ENCODE data around the gene RSPRY1. TPM values are rescaled to one million over a fixed set of nuclear protein-coding genes. Genes with fewer than 3 reads are reported as not detected.

RSPRY1 gene
- total and polyA plus RNA-seq, 9 donors, result 18.9 to 33.6 (median 24.2) TPM

GRCh38 chr16:57144027-57144426, 42.1 kb upstream of the RSPRY1 start:
- Histone ChIP-seq H3K27ac (ENCODE audit: low read length) (peak overlapping the region; percentile 49), H3K27me3 (ENCODE audit: control insufficient read depth, insufficient read depth, low read length) (no peaks in the 10 kb centered on the region), H3K4me1 (ENCODE audit: control insufficient read depth, insufficient read depth, low read length) (peaks cover 54% of the 10 kb centered on the region), H3K36me3 (ENCODE audit: control insufficient read depth, insufficient read depth, low read length) (peaks cover 3% of the 10 kb centered on the region), H3K9me3 (replicated peaks; ENCODE audit: control insufficient read depth, low read depth, low read length) (no peaks in the 10 kb centered on the region), H3K4me3 (ENCODE audit: low read length) (no peak overlapping the region)
- DNase-seq, result no peak
- WGBS (ENCODE audit: insufficient coverage), result 86% methylated on average over 1 of the region's 2 CpGs

GRCh38 chr16:57145046-57146021, 40.8 kb upstream of the RSPRY1 start:
- 79% methylated on average over 9 of the region's 14 CpGs for WGBS (ENCODE audit: insufficient coverage)
- H3K27ac ChIP-seq (ENCODE audit: low read length), result peak overlapping the region; percentile 49

GRCh38 chr16:57146040-57146647, 40.0 kb upstream of the RSPRY1 start:
- WGBS (ENCODE audit: insufficient coverage), result 87% methylated on average over 19 of the region's 24 CpGs
- no peaks in the 10 kb centered on the region for H3K27me3 ChIP-seq (ENCODE audit: control insufficient read depth, insufficient read depth, low read length)
- H3K27ac ChIP-seq (ENCODE audit: low read length), result peak overlapping the region; percentile 86
- peaks cover 13% of the 10 kb centered on the region for H3K36me3 ChIP-seq (ENCODE audit: control insufficient read depth, insufficient read depth, low read length)
- peaks cover 46% of the 10 kb centered on the region for H3K4me1 ChIP-seq (ENCODE audit: control insufficient read depth, insufficient read depth, low read length)
- no peak overlapping the region for H3K4me3 ChIP-seq (ENCODE audit: low read length)
- DNase-seq, result no peak
- H3K9me3 ChIP-seq (replicated peaks; ENCODE audit: control insufficient read depth, low read depth, low read length), result no peaks in the 10 kb centered on the region

More at GRCh38 chr16:57145046-57146021, 40.8 kb upstream of the RSPRY1 start:
- no peaks in the 10 kb centered on the region for H3K9me3 ChIP-seq (replicated peaks; ENCODE audit: control insufficient read depth, low read depth, low read length)
- H3K4me1 ChIP-seq (ENCODE audit: control insufficient read depth, insufficient read depth, low read length), result peaks cover 50% of the 10 kb centered on the region
- no peak overlapping the region for H3K4me3 ChIP-seq (ENCODE audit: low read length)
- no peaks in the 10 kb centered on the region for H3K27me3 ChIP-seq (ENCODE audit: control insufficient read depth, insufficient read depth, low read length)
- DNase-seq, result no peak
- peaks cover 9% of the 10 kb centered on the region for H3K36me3 ChIP-seq (ENCODE audit: control insufficient read depth, insufficient read depth, low read length)

- 100% methylated on average over 4 of the region's 5 CpGs for WGBS (ENCODE audit: insufficient coverage)
- H3K27me3 ChIP-seq (ENCODE audit: control insufficient read depth, insufficient read depth, low read length), result no peaks in the 10 kb centered on the region
- peaks cover 15% of the 10 kb centered on the region for H3K36me3 ChIP-seq (ENCODE audit: control insufficient read depth, insufficient read depth, low read length)
- no peak for DNase-seq
- peaks cover 45% of the 10 kb centered on the region for H3K4me1 ChIP-seq (ENCODE audit: control insufficient read depth, insufficient read depth, low read length)
- no peak overlapping the region for H3K4me3 ChIP-seq (ENCODE audit: low read length)
- H3K27ac ChIP-seq (ENCODE audit: low read length), result peak overlapping the region; percentile 86
- no peaks in the 10 kb centered on the region for H3K9me3 ChIP-seq (replicated peaks; ENCODE audit: control insufficient read depth, low read depth, low read length)
Observed at GRCh38 chr16:57146735-57147134, 39.4 kb upstream of the RSPRY1 start.

- DNase-seq, result peak; percentile 87
- no peaks in the 10 kb centered on the region for H3K27me3 ChIP-seq (ENCODE audit: control insufficient read depth, insufficient read depth, low read length)
- WGBS (ENCODE audit: insufficient coverage), result 6% methylated on average over 6 of the region's 14 CpGs
Observed at GRCh38 chr16:57147381-57148221, 38.5 kb upstream of the RSPRY1 start.

GRCh38 chr16:57148481-57148880, 37.6 kb upstream of the RSPRY1 start:
- 88% methylated on average over 6 of the region's 6 CpGs for WGBS (ENCODE audit: insufficient coverage)
- Histone ChIP-seq H3K27me3 (ENCODE audit: control insufficient read depth, insufficient read depth, low read length) (no peaks in the 10 kb centered on the region), H3K4me1 (ENCODE audit: control insufficient read depth, insufficient read depth, low read length) (peaks cover 40% of the 10 kb centered on the region), H3K36me3 (ENCODE audit: control insufficient read depth, insufficient read depth, low read length) (peaks cover 29% of the 10 kb centered on the region), H3K27ac (ENCODE audit: low read length) (peak overlapping the region; percentile 86), H3K9me3 (replicated peaks; ENCODE audit: control insufficient read depth, low read depth, low read length) (no peaks in the 10 kb centered on the region), H3K4me3 (ENCODE audit: low read length) (no peak overlapping the region)
- DNase-seq, result no peak

More at GRCh38 chr16:57147381-57148221, 38.5 kb upstream of the RSPRY1 start:
- Histone ChIP-seq H3K4me3 (ENCODE audit: low read length) (no peak overlapping the region), H3K27ac (ENCODE audit: low read length) (peak overlapping the region; percentile 86), H3K9me3 (replicated peaks; ENCODE audit: control insufficient read depth, low read depth, low read length) (no peaks in the 10 kb centered on the region), H3K36me3 (ENCODE audit: control insufficient read depth, insufficient read depth, low read length) (peaks cover 20% of the 10 kb centered on the region), H3K4me1 (ENCODE audit: control insufficient read depth, insufficient read depth, low read length) (peaks cover 45% of the 10 kb centered on the region)

- no peak overlapping the region for H3K27ac ChIP-seq (ENCODE audit: low read length)
- H3K4me3 ChIP-seq (ENCODE audit: low read length), result no peak overlapping the region
- no peak for DNase-seq
- H3K36me3 ChIP-seq (ENCODE audit: control insufficient read depth, insufficient read depth, low read length), result peaks cover 38% of the 10 kb centered on the region
- H3K9me3 ChIP-seq (replicated peaks; ENCODE audit: control insufficient read depth, low read depth, low read length), result no peaks in the 10 kb centered on the region
- no peaks in the 10 kb centered on the region for H3K27me3 ChIP-seq (ENCODE audit: control insufficient read depth, insufficient read depth, low read length)
- WGBS (ENCODE audit: insufficient coverage), result 90% methylated on average over 10 of the region's 10 CpGs
- H3K4me1 ChIP-seq (ENCODE audit: control insufficient read depth, insufficient read depth, low read length), result peaks cover 34% of the 10 kb centered on the region
Observed at GRCh38 chr16:57149391-57149790, 36.7 kb upstream of the RSPRY1 start.

GRCh38 chr16:57150682-57151330, 35.3 kb upstream of the RSPRY1 start:
- peaks cover 44% of the 10 kb centered on the region for H3K36me3 ChIP-seq (ENCODE audit: control insufficient read depth, insufficient read depth, low read length)
- H3K27ac ChIP-seq (ENCODE audit: low read length), result no peak overlapping the region
- H3K27me3 ChIP-seq (ENCODE audit: control insufficient read depth, insufficient read depth, low read length), result no peaks in the 10 kb centered on the region
- H3K4me3 ChIP-seq (ENCODE audit: low read length), result no peak overlapping the region
- peaks cover 28% of the 10 kb centered on the region for H3K4me1 ChIP-seq (ENCODE audit: control insufficient read depth, insufficient read depth, low read length)
- DNase-seq, result no peak
- no peaks in the 10 kb centered on the region for H3K9me3 ChIP-seq (replicated peaks; ENCODE audit: control insufficient read depth, low read depth, low read length)
- 72% methylated on average over 9 of the region's 9 CpGs for WGBS (ENCODE audit: insufficient coverage)

- Histone ChIP-seq H3K36me3 (ENCODE audit: control insufficient read depth, insufficient read depth, low read length) (peaks cover 44% of the 10 kb centered on the region), H3K4me1 (ENCODE audit: control insufficient read depth, insufficient read depth, low read length) (peaks cover 23% of the 10 kb centered on the region), H3K9me3 (replicated peaks; ENCODE audit: control insufficient read depth, low read depth, low read length) (no peaks in the 10 kb centered on the region), H3K27ac (ENCODE audit: low read length) (no peak overlapping the region), H3K27me3 (ENCODE audit: control insufficient read depth, insufficient read depth, low read length) (no peaks in the 10 kb centered on the region), H3K4me3 (ENCODE audit: low read length) (no peak overlapping the region)
- 100% methylated on average over 1 of the region's 2 CpGs for WGBS (ENCODE audit: insufficient coverage)
- DNase-seq, result no peak
Observed at GRCh38 chr16:57151369-57151768, 34.8 kb upstream of the RSPRY1 start.
